Retinal pigment epithelial cell (primary cell): Measurements from ENCODE around the gene UGT1A3.
"Not testable (repeated sequence)": the region's sequence is repeated elsewhere in the genome, so short reads cannot be mapped to it uniquely, and the experiment has no call there.

ENCODE experiments used
- DNase-seq: peaks from one replicate; pipeline ENCODE4 v3.0.0-alpha.2; 2010; ENCODE audit warnings: low read depth
- H3K4me3 ChIP-seq: 2 replicates; pipeline ENCODE4 v1.5.1; 2011; ENCODE audit warnings: mild to moderate bottlenecking, low read length, control low read depth, moderate library complexity
- CTCF ChIP-seq: conservative IDR thresholded peaks from 2 replicates; pipeline ENCODE4 v1.5.1; 2011; ENCODE audit warnings: low read depth, low read length, control low read depth, inconsistent platforms

Gene UGT1A3

DNA sequence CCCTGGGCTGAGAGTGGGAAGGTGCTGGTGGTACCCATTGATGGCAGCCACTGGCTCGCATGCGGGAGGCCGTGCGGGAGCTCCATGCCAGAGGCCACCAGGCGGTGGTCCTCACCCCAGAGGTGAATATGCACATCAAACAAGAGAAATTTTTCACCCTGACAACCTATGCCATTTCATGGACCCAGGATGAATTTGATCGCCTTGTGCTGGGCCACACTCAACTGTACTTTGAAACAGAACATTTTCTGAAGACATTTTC lies 18.4 kb downstream of the UGT1A3 start:
- H3K4me3 ChIP-seq: no peak overlapping the region
- no peak for DNase-seq
- no peak for TF ChIP-seq CTCF

DNA sequence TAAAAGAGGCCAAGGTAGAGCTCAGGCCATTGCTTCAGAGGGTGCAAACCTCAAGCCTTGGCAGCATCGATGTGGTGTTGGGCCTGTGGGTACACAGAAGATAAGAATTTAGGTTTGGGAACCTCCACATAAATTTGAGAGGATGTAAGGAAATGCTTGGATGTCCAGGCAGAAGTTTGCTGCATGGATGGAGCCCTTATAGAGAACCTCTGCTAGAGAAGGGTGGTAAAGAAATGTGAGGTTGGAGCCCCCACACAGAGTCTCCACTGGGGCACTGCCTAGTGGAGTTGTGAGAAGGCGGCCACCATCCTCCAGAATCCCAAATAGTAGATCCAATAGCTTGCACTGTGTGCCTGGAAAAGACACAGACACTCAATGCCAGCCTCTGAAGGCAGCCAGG lies 21.8 kb downstream of the UGT1A3 start:
- not testable (repeated sequence) for H3K4me3 ChIP-seq, DNase-seq

DNA sequence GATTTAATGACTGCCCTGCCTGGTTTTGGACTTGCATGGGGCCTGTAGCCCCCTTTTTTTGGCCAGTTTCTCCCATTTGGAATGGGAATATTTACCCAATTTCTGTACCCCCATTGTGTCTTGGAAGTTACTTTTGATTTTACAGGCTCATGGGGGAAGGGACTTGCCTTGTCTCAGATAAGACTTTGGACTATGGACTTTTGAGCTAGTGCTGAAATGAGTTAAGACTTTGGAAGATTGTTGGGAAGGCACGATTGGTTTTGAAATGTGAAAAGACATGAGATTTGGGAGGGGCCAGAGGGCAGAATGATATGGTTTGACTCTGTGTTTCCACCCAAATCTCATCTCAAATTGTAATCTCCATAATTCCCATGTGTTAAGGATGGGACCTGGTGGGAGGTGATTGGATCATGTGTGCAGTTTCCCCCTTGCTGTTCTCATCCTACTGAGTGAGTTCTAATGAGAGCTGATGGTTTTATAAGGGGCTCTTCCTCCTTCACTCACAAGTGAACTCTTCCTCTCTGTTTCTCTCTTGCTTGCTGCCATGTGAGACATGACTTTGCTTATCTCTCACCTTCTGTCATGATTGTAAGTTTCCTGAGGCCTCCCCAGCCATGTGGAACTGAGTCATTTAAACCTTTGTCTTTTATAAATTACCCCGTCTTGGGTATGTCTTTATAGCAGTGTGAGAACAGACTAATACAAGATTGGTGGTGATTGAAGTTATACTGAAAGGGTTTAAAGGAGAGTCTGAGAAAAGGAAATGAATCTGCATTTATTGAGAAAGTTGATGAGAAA lies 22.6 kb downstream of the UGT1A3 start:
- not testable (repeated sequence) for DNase-seq, H3K4me3 ChIP-seq

DNA sequence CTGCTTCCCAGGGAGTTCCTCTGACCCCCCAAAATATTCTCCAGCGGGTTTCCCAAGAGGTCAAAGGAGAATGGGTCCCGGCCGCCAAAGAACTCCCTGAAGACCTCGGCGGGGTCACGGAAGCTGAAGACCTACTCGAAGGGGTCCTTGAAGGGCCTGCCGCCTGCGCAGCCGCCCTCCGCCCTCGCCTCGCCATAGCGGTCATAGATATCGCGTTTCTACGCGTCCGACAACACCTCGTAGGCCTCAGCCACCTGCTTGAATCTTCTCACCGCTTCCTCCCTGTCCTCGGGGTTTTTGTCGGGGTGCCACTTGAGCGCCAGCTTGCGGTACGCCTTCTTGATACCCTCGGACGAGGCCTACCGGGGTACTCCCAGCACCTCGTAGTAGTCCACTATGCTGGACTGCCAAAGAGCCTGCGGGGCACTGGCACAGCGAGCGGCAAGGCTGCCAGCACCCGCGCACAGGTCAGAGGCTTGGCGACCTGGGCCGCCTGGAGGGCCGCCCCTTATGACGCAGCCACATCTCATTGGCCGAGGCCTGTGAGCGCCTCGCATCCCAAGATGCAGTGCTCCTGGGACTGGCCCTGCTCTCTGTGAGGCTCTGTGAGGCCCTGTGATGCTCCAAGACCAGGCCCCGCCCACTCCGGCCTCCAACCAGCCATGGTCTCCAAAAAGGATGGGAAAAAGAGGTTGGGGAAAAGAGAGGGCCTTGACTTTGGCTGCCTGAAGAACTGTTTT lies 26.2 kb downstream of the UGT1A3 start:
- no peak for TF ChIP-seq CTCF
- DNase-seq: no peak
- no peak overlapping the region for H3K4me3 ChIP-seq

DNA sequence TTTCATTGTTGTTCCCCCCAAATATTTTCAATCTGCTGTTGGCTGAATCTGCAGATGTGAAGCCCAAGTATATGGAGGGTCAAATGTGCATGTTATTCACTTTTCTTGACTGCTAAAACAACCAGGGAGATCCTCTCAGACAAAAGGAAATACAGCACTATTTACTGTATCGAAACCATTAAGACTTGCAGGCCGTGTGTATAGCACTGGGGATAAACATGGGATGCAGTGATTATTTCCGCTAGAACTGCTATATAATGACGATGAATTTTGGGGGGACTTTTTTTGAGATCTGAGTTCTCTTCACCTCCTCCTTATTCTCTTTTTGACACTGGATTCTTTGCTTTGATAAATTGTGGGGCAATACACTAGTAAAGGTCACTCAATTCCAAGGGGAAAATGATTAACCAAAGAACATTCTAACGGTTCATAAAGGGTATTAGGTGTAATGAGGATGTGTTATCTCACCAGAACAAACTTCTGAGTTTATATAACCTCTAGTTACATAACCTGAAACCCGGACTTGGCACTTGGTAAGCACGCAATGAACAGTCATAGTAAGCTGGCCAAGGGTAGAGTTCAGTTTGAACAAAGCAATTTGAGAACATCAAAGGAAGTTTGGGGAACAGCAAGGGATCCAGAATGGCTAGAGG lies 27.7 kb downstream of the UGT1A3 start:
- no peak for DNase-seq
- H3K4me3 ChIP-seq: no peak overlapping the region
- no peak for TF ChIP-seq CTCF

DNA sequence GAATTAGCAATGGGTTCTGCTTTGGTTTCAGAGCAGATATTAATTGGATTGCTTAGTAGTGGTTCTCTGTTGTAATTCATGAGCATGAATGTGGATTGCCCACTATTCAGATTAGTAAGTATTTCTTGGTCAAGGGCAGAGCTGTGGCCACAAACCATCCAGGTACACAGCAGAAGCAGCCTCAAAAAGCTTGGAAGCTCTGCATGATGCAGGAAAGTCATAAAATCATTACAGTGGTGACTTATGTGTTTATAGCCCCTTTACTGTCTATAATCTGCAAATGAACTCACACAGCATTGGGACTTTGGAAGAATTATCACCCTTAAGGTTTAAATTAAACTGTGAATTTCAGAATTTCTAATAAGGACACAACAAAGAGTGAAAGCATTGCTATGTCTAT lies 29.3 kb downstream of the UGT1A3 start:
- H3K4me3 ChIP-seq: no peak overlapping the region
- TF ChIP-seq CTCF: no peak
- DNase-seq: no peak

- no peak overlapping the region for H3K4me3 ChIP-seq
- no peak for TF ChIP-seq CTCF
- no peak for DNase-seq
Measured at GRCh38 chr2:233758849-233759248, 30.0 kb downstream of the UGT1A3 start.

- no peak within 1 kb of the TSS for H3K4me3 ChIP-seq
- no peak for DNase-seq
- TF ChIP-seq CTCF: no peak
Measured at GRCh38 chr2:233760043-233760442, 31.2 kb downstream of the UGT1A3 start, which contains the start of gene UGT1A1. TSS of gene UGT1A1 (plus strand) at chr2:233760270. CDS start at chr2:233760288, 18 bp downstream.
